ENCODE results near the gene TEX38.

- TF ChIP-seq EP300 (IDR thresholded peaks at IDR 0.05; ENCODE audit: borderline replicate concordance in 1 of 2, control insufficient read depth in 1 of 2, low read depth in 2 of 2, low read length in 2 of 2) = no peak
- TF ChIP-seq HDAC2 (IDR thresholded peaks at IDR 0.05) = no peak
- no peak for TF ChIP-seq SMC3 (IDR thresholded peaks at IDR 0.05; ENCODE audit: borderline replicate concordance, low read length)
- no peak for TF ChIP-seq REST (IDR thresholded peaks at IDR 0.05; ENCODE audit: low read depth, low read length)
- TF ChIP-seq IKZF1 (conservative IDR thresholded peaks at IDR 0.05) = no peak
- TF ChIP-seq CEBPZ (IDR thresholded peaks at IDR 0.05; ENCODE audit: low read depth, low read length) = no peak
- no peak for TF ChIP-seq PAX8 (IDR thresholded peaks at IDR 0.05)
- TF ChIP-seq TCF7 (IDR thresholded peaks at IDR 0.05; ENCODE audit: borderline replicate concordance) = no peak
- no peak for TF ChIP-seq NFIC (IDR thresholded peaks at IDR 0.05; ENCODE audit: low read depth, low read length)
- no peak for TF ChIP-seq SP1 (IDR thresholded peaks at IDR 0.05; ENCODE audit: low read depth, low read length)
- no peak for TF ChIP-seq ZNF687 (IDR thresholded peaks at IDR 0.05)
- TF ChIP-seq POLR2A (IDR thresholded peaks at IDR 0.05; ENCODE audit: low read depth, low read length) = 0 out of 2 replicates have a peak, but pooled peaks have one; percentile 31
Observed at GRCh38 chr1:46673749-46674182, 2.1 kb downstream of the TEX38 start.

Measured in GM12878 (cell line).